BJ (cell line): ENCODE measurements around the gene TOR1B. TPM values are rescaled to one million over a fixed set of nuclear protein-coding genes. Genes with fewer than 3 reads are reported as not detected.
A peak's percentile ranks its signal among the peaks of the same experiment; 100 is the strongest.

ENCODE experiments used
- CTCF ChIA-PET: fragments of 350-600 bp; formaldehyde crosslinking; extraction: SDS; loops from one replicate; lab custom pipeline; 2021; ENCODE audit warnings: antibody characterized with exemption, inconsistent platforms; lab: Yijun Ruan, JAX
- POLR2A ChIA-PET: fragments of 300-600 bp; sonication (Branson Sonifier 250); formaldehyde crosslinking; extraction: SDS; loops from one replicate; lab custom pipeline; 2021; ENCODE audit warnings: antibody characterized with exemption; lab: Charles Lee
- DNase-seq: peaks from one replicate; pipeline ENCODE4 v3.0.0-alpha.2; 2011; ENCODE audit warnings: low read depth
- H3K27me3 ChIP-seq: 2 replicates; pipeline ENCODE4 v1.6.0; 2011; ENCODE audit warnings: low read length; ENCODE audit not compliant: control insufficient read depth, insufficient read depth
- H3K36me3 ChIP-seq: 2 replicates; pipeline ENCODE4 v1.5.1; 2011; ENCODE audit warnings: low read length; ENCODE audit not compliant: control insufficient read depth, insufficient read depth
- H3K4me3 ChIP-seq: 2 replicates; pipeline ENCODE4 v1.5.1; 2011; ENCODE audit warnings: low read depth, mild to moderate bottlenecking, control low read depth, low read length
- polyA plus RNA-seq: library from polyadenylated mRNA; depleted of rRNA; stranded (reverse); fragments of >200 nt; gene quantifications from 2 replicates; pipeline ENCODE4 v1.2.3, GENCODE V29; 2011
- TF ChIP-seq, protein P1 (sequence below): IDR thresholded peaks from 2 replicates; pipeline ENCODE4 v1.5.1; 2011; ENCODE audit warnings: low read depth, mild to moderate bottlenecking, control low read depth, inconsistent platforms, low read length, moderate library complexity; ENCODE audit not compliant: insufficient read depth

TOR1B gene
- polyA plus RNA-seq, 1 experiment: 26.8 TPM

DNA sequence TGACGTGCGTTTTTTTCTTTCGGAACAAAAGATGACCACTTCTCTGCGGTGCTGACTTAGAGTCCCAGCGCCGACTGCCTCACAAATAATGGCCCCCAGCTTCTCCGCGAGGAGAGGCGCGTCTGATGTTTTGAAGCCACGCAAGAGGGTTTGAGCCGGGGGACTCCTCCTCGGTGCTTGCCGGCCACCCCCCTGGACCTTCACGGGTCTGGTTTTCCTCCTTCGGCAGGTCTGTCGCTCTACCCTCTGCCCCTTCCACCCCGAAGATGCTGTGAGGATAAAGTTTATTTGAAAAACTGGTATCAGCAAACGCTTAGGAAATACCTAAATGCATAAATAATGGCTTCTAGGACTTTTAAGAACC, 32.9 kb downstream of the TOR1B start:
- Histone ChIP-seq H3K27me3 (no peaks in the 10 kb centered on the region), H3K36me3 (peaks cover 2% of the 10 kb centered on the region), H3K4me3 (peak overlapping the region; percentile 68)
- TF ChIP-seq, protein P1, sequence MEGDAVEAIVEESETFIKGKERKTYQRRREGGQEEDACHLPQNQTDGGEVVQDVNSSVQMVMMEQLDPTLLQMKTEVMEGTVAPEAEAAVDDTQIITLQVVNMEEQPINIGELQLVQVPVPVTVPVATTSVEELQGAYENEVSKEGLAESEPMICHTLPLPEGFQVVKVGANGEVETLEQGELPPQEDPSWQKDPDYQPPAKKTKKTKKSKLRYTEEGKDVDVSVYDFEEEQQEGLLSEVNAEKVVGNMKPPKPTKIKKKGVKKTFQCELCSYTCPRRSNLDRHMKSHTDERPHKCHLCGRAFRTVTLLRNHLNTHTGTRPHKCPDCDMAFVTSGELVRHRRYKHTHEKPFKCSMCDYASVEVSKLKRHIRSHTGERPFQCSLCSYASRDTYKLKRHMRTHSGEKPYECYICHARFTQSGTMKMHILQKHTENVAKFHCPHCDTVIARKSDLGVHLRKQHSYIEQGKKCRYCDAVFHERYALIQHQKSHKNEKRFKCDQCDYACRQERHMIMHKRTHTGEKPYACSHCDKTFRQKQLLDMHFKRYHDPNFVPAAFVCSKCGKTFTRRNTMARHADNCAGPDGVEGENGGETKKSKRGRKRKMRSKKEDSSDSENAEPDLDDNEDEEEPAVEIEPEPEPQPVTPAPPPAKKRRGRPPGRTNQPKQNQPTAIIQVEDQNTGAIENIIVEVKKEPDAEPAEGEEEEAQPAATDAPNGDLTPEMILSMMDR: no peak
- DNase-seq: no peak
- ChIA-PET POLR2A (no interaction called here), CTCF (no interaction called here)

DNA sequence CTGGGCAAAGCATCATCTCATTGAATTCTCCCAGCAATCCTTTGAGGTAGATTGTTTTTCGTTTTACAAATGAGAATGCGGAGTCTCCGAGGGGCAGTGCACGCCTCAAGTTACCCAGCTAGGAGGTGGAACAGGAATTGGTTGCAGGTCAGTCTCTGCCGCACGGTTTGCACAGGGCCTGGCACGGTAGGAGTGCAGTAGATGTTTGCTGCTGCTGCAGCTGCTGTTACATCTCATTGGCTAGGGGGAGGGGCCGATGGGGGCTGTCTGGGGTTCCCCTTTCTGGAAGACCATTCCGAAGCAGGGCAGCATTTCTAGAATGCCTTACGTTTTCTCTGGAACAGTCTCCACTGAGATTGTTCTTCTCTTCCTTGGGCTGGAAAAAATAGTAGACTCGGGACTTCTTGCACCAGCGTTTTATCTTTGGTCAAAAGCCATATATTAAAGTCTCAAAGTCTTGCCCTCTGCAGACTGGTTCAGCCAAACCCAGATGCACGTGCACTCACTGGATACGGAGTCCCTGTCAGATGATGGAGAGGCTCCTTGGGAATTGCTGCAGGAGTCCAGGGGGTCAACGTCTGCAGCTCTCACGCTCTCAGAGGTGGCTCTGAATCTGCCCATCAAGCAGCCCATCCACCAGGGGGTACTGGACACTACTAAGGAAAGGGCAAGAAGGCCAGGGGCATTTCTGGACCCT, 33.5 kb downstream of the TOR1B start:
- CTCF ChIA-PET: no interaction called here
- TF ChIP-seq, protein P1: no peak
- DNase-seq: no peak
- Histone ChIP-seq H3K27me3 (no peaks in the 10 kb centered on the region), H3K4me3 (peak overlapping the region; percentile 68), H3K36me3 (peaks cover 2% of the 10 kb centered on the region)
- POLR2A ChIA-PET: no interaction called here

DNA sequence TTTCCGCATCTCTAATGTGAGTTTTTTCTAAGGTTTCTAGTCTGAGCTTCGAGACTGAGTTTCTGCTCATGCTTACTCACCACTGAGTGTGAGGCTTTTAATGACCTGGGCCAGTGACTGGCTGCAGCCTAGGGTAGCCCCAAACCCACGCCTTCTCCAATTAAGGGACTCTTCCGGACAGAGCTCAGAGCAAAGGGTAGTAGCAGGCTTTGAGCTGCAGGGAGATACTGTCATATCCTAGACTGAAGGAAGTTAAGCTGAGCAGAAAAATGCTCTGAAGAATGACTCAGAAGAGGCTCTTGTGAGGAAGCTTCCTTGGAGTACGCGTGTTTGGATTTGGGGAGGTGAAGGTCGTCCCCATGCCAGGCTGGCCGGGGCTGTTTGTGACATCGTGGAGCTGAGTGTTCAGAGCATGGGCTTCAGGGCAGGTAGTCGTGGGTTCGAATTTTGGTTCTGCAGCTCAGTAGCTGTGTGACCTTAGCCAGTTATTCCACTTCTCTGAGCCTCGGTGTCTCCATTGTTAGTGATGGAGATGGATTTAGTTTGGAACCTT, 35.8 kb downstream of the TOR1B start:
- Histone ChIP-seq H3K27me3 (no peaks in the 10 kb centered on the region), H3K4me3 (no peak overlapping the region), H3K36me3 (peaks cover 4% of the 10 kb centered on the region; the same call in 1 of the 2 replicates)
- TF ChIP-seq, protein P1: no peak
- POLR2A ChIA-PET: no interaction called here
- CTCF ChIA-PET: no interaction called here
- peak; percentile 73 for DNase-seq

DNA sequence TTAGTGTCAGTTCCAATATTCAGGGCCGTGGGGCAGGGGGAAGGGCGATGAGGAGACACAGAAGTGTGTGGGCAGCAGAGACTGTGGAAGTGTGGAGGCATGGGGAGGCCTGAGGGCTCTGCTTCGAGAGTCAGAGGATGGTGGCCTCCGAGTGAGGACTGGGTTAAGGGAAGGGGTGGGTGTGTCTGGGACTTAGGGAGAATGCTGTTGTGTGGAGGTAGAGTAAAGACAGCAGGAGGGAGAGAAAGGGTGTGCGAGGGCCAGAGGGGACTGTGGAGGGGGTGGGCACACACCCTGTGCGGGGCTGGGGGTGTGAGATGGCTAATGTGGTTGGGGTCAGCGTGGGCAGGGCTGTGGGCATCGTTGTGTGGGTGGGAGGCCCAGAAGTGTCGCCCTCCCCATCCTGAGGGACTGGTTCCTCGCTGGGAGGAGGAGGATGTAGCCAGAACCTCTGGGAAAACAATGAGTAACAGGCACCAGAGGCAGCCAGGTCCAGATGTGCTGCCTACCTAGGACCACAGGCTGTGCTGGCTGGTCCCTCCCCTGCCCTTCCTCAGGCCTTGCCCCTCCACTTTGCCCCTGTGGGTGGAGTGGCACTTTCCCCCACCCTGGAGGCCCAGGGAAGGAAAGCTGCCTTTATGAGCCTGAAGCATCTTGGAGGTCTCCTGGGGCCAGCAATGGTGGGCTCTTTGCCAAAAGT, 36.5 kb downstream of the TOR1B start:
- CTCF ChIA-PET: no interaction called here
- TF ChIP-seq, protein P1: no peak
- H3K36me3 ChIP-seq: peaks cover 4% of the 10 kb centered on the region; the same call in 1 of the 2 replicates
- no peak for DNase-seq
- no peaks in the 10 kb centered on the region for H3K27me3 ChIP-seq
- POLR2A ChIA-PET: no interaction called here
- no peak overlapping the region for H3K4me3 ChIP-seq

DNA sequence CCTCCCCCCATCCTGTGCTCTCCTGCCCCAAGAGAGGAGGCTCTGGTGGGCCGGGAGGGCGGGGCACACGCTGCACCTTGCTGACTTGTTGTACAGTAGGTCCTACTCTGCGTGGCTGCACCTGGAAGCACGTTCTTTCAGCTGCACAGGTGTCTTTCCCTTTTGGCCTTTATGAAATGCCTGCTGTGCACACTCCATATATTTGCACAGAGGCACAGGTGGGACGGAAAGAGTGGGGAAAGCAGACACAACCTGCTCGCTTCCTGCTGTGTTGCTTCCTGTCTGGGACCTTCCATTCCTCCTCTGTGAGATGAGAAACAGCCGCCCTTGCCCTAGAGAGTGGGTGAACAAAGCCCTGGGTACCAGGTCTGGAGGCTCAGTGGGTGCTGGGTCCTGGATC, 37.0 kb downstream of the TOR1B start:
- POLR2A ChIA-PET: no interaction called here
- CTCF ChIA-PET: no interaction called here
- Histone ChIP-seq H3K36me3 (peaks cover 4% of the 10 kb centered on the region; the same call in 1 of the 2 replicates), H3K4me3 (no peak overlapping the region), H3K27me3 (no peaks in the 10 kb centered on the region)
- no peak for DNase-seq
- TF ChIP-seq, protein P1: no peak
